IMR-90 (cell line): ENCODE data around the gene CANT1. TPM values are rescaled to one million over a fixed set of nuclear protein-coding genes. Genes with fewer than 3 reads are reported as not detected.

ENCODE experiments used
- ATAC-seq: fragments of 200-7000 bp; cut with Tn5 transposase; 2 replicates; pipeline ENCODE4 v1.9.1; 2020; ENCODE audit warnings: low read depth, mild to moderate bottlenecking, moderate library complexity
- BruUV-seq: library from RNA; stranded (reverse); fragments of 400-500 nt; replicated peaks from 2 replicates; lab custom pipeline; 2021; lab: Mats Ljungman, UMichigan
- CTCF ChIA-PET: fragments of 300-600 bp; formaldehyde crosslinking; extraction: SDS; loops from one replicate; lab custom pipeline; 2021; ENCODE audit warnings: antibody characterized with exemption; lab: Yijun Ruan, JAX
- POLR2A ChIA-PET: fragments of 300-600 bp; sonication (Branson Sonifier 250); formaldehyde crosslinking; loops from one replicate; lab custom pipeline; 2022; ENCODE audit warnings: antibody characterized with exemption; ENCODE audit not compliant: unreplicated experiment; lab: Charles Lee
- DNase-seq: peaks from one replicate; pipeline ENCODE4 v3.0.0; 2013
- H2AFZ ChIP-seq: replicated peaks from 2 replicates; pipeline ENCODE3; 2013; ENCODE audit warnings: low read length, mild to moderate bottlenecking; ENCODE audit not compliant: poor library complexity
- H2AK5ac ChIP-seq: 2 replicates; pipeline ENCODE4 v1.6.1; 2013; ENCODE audit warnings: low read depth, low read length, inconsistent platforms
- H2AK9ac ChIP-seq: replicated peaks from 2 replicates; pipeline ENCODE3; 2013; ENCODE audit warnings: mild to moderate bottlenecking, low read depth, low read length, moderate library complexity; ENCODE audit not compliant: poor library complexity
- H2BK120ac ChIP-seq: 2 replicates; pipeline ENCODE4 v1.6.1; 2013; ENCODE audit warnings: low read depth, low read length, inconsistent platforms
- H2BK15ac ChIP-seq: 3 replicates; pipeline ENCODE4 v1.6.1; 2013; ENCODE audit warnings: low read depth, low read length, inconsistent platforms
- H2BK20ac ChIP-seq: 2 replicates; pipeline ENCODE4 v1.6.1; 2013; ENCODE audit warnings: low read depth, mild to moderate bottlenecking, inconsistent platforms, low read length, moderate library complexity
- H2BK5ac ChIP-seq: 2 replicates; pipeline ENCODE4 v1.6.1; 2013; ENCODE audit warnings: mild to moderate bottlenecking, low read depth, low read length, inconsistent platforms; ENCODE audit not compliant: poor library complexity, severe bottlenecking
- H3K14ac ChIP-seq: replicated peaks from 2 replicates; pipeline ENCODE4 v1.6.1; 2013; ENCODE audit warnings: low read depth, low read length, inconsistent platforms
- H3K18ac ChIP-seq: 2 replicates; pipeline ENCODE4 v1.6.1; 2013; ENCODE audit warnings: low read depth, low read length, control low read depth
- H3K23ac ChIP-seq: 2 replicates; pipeline ENCODE4 v1.6.1; 2013; ENCODE audit warnings: low read depth, low read length, inconsistent platforms
- H3K27ac ChIP-seq: 2 replicates; pipeline ENCODE4 v1.5.1; 2013; ENCODE audit warnings: mild to moderate bottlenecking, control low read depth, low read length; ENCODE audit not compliant: insufficient read depth
- H3K27me3 ChIP-seq: 2 replicates; pipeline ENCODE4 v1.6.1; 2013; ENCODE audit warnings: low read length; ENCODE audit not compliant: control insufficient read depth, insufficient read depth
- H3K36me3 ChIP-seq: 2 replicates; pipeline ENCODE4 v1.6.1; 2013; ENCODE audit warnings: low read length, mixed read lengths; ENCODE audit not compliant: control insufficient read depth, insufficient read depth
- H3K4ac ChIP-seq: 2 replicates; pipeline ENCODE4 v1.6.1; 2013; ENCODE audit warnings: low read depth, low read length, inconsistent platforms
- H3K4me1 ChIP-seq: 2 replicates; pipeline ENCODE4 v1.6.1; 2013; ENCODE audit warnings: low read length, mixed read lengths; ENCODE audit not compliant: control insufficient read depth, insufficient read depth
- H3K4me2 ChIP-seq: 2 replicates; pipeline ENCODE4 v1.6.1; 2013; ENCODE audit warnings: low read depth, mild to moderate bottlenecking, control low read depth, low read length, moderate library complexity
- H3K4me3 ChIP-seq: 2 replicates; pipeline ENCODE4 v1.5.1; 2013; ENCODE audit warnings: low read depth, mild to moderate bottlenecking, control low read depth, low read length, moderate library complexity; ENCODE audit not compliant: insufficient read depth
- H3K56ac ChIP-seq: 2 replicates; pipeline ENCODE4 v1.6.1; 2013; ENCODE audit warnings: low read length, inconsistent platforms; ENCODE audit not compliant: insufficient read depth; ENCODE audit errors: extremely low read depth
- H3K79me1 ChIP-seq, 2 experiments: 2 replicates each; pipeline ENCODE4 v1.6.1; 2013; ENCODE audit warnings: low read length in 2 of 2, inconsistent platforms in 1 of 2, low read depth in 1 of 2
- H3K9ac ChIP-seq: 2 replicates; pipeline ENCODE4 v1.6.1; 2013; ENCODE audit warnings: low read depth, low read length, control low read depth
- H3K9me1 ChIP-seq: 2 replicates; pipeline ENCODE4 v1.6.1; 2013; ENCODE audit warnings: low read length, inconsistent platforms; ENCODE audit not compliant: insufficient read depth
- H3K9me3 ChIP-seq: 2 replicates; pipeline ENCODE4 v1.6.1; 2013; ENCODE audit warnings: low read length; ENCODE audit not compliant: control insufficient read depth, insufficient read depth
- H4K20me1 ChIP-seq: 2 replicates; pipeline ENCODE4 v1.6.1; 2013; ENCODE audit warnings: low read length, inconsistent platforms; ENCODE audit not compliant: insufficient read depth
- H4K5ac ChIP-seq: 2 replicates; pipeline ENCODE4 v1.6.1; 2013; ENCODE audit warnings: mild to moderate bottlenecking, low read depth, low read length, control low read depth
- H4K8ac ChIP-seq, 2 experiments: 2 replicates each; pipeline ENCODE4 v1.6.1; 2013; ENCODE audit warnings: low read depth in 2 of 2, low read length in 2 of 2, control low read depth in 1 of 2, inconsistent platforms in 1 of 2
- H4K91ac ChIP-seq: 2 replicates; pipeline ENCODE4 v1.6.1; 2013; ENCODE audit warnings: low read depth, low read length, inconsistent platforms; ENCODE audit not compliant: insufficient read depth
- BHLHE40 ChIP-seq: fragments of 150-350 bp; IDR thresholded peaks from 2 replicates; pipeline ENCODE4 v1.6.1; 2016; ENCODE audit warnings: mild to moderate bottlenecking, low read depth, low read length
- CEBPB ChIP-seq: IDR thresholded peaks from 2 replicates; pipeline ENCODE4 v1.6.1; 2012; ENCODE audit warnings: low read depth, low read length, improper control_type of control experiment
- RAD21 ChIP-seq: IDR thresholded peaks from 2 replicates; pipeline ENCODE4 v1.6.1; 2012; ENCODE audit warnings: low read length, improper control_type of control experiment
- RFX5 ChIP-seq: IDR thresholded peaks from 2 replicates; pipeline ENCODE4 v1.8.0; 2012; ENCODE audit warnings: low read depth, mild to moderate bottlenecking, low read length, moderate library complexity
- SMC3 ChIP-seq: fragments of 150-350 bp; IDR thresholded peaks from 2 replicates; pipeline ENCODE4 v1.6.1; 2016; ENCODE audit warnings: low read depth, mild to moderate bottlenecking, antibody characterized with exemption, low read length, moderate library complexity
- WGBS, 2 experiments: methylation state at CpG; one replicate each; pipeline versions ENCODE4 v1.1.5 to v1.1.7; 2013; ENCODE audit warnings: missing lambda C conversion rate in 2 of 2; ENCODE audit not compliant: insufficient read length in 1 of 2; ENCODE audit errors: extremely low coverage in 2 of 2; 5-methylcytosine and 5-hydroxymethylcytosine counted together
- dilution Hi-C: fragments of 300-500 bp; cut with HindIII; formaldehyde crosslinking; loops from one replicate; pipeline ENCODE4 v1.14.3; 2018; ENCODE audit warnings: low sequenced_read_pairs; ENCODE audit not compliant: unreplicated experiment
- in situ Hi-C: fragments of 300-500 bp; cut with MboI; formaldehyde crosslinking; loops from 3 replicates; pipeline ENCODE4 v1.14.3; 2019; ENCODE audit warnings: low sequenced_read_pairs, inconsistent platforms, mixed read lengths
- intact Hi-C: fragments of 100-400 bp; cut with micrococcal nuclease; formaldehyde crosslinking; loops from 2 replicates; pipeline ENCODE4 v1.10.0; 2022
- polyA plus RNA-seq, 3 experiments: library from polyadenylated mRNA; depleted of rRNA; stranded (reverse); fragments of >200 nt; gene quantifications; 2 replicates each; pipeline ENCODE4 v1.2.3, GENCODE V29; 2012; ENCODE audit warnings: low replicate concordance in 1 of 3
- total RNA-seq: library from RNA; depleted of rRNA; stranded (reverse); fragments of >200 nt; gene quantifications from 2 replicates; pipeline ENCODE4 v1.2.3, GENCODE V29; 2012
- TF ChIP-seq, protein P1 (sequence below): conservative IDR thresholded peaks from 2 replicates; pipeline ENCODE4 v1.5.1; 2012; ENCODE audit warnings: mild to moderate bottlenecking, low read depth, low read length, improper control_type of control experiment

CANT1 gene
- total and polyA plus RNA-seq, 2 of the 4 experiments (the other 2 are of a cell fraction), result 51.8 to 73.4 TPM

DNA sequence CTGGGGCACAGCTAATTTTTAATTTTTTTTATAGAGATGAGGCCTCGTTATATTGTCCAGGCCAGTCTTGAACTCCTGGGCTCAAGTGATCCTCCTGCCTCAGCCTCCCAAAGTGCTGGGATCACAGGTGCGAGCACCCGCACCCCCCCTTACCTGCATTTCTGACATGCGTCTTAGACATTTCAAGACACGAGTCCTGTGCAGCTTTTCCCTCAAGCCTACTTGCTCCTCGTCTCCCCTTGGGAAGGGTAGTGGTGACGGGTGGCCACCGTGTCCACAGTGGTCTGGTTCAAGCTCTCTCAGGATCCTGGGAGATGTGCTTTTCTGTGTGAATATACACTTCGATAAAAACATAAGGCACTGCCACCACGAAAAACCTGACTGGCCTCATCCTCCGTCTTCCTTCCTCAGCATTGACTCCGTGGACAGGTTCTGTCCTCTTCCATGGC, 9.6 kb downstream of the CANT1 start:
- ChIA-PET POLR2A (no interaction called here), CTCF (no interaction called here)
- TF ChIP-seq BHLHE40, result no peak
- TF ChIP-seq, protein P1, sequence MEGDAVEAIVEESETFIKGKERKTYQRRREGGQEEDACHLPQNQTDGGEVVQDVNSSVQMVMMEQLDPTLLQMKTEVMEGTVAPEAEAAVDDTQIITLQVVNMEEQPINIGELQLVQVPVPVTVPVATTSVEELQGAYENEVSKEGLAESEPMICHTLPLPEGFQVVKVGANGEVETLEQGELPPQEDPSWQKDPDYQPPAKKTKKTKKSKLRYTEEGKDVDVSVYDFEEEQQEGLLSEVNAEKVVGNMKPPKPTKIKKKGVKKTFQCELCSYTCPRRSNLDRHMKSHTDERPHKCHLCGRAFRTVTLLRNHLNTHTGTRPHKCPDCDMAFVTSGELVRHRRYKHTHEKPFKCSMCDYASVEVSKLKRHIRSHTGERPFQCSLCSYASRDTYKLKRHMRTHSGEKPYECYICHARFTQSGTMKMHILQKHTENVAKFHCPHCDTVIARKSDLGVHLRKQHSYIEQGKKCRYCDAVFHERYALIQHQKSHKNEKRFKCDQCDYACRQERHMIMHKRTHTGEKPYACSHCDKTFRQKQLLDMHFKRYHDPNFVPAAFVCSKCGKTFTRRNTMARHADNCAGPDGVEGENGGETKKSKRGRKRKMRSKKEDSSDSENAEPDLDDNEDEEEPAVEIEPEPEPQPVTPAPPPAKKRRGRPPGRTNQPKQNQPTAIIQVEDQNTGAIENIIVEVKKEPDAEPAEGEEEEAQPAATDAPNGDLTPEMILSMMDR, result no peak
- TF ChIP-seq RAD21, result no peak
- no peak for TF ChIP-seq RFX5
- TF ChIP-seq SMC3, result no peak
- TF ChIP-seq CEBPB, result no peak
- Histone ChIP-seq H4K5ac (no peak overlapping the region), H2BK5ac (no peak overlapping the region), H3K9me3 (no peaks in the 10 kb centered on the region), H3K9me1 (no peaks in the 10 kb centered on the region; the same call in 1 of the 2 replicates), H3K9ac (no peak overlapping the region), H3K36me3 (peaks cover 39% of the 10 kb centered on the region), H3K23ac (no peak overlapping the region), H2AK5ac (no peak overlapping the region), H3K4me1 (no peaks in the 10 kb centered on the region), H2BK20ac (no peak overlapping the region), H2AFZ (no peak overlapping the region), H4K8ac (no peak overlapping the region), H2BK120ac (no peak overlapping the region), H4K20me1 (peaks cover 70% of the 10 kb centered on the region), H3K4ac (no peak overlapping the region), H3K27me3 (no peaks in the 10 kb centered on the region), H4K91ac (no peak overlapping the region), H3K27ac (no peak overlapping the region), H2BK15ac (no peak overlapping the region), H3K18ac (no peak overlapping the region), H2AK9ac (no peak overlapping the region), H3K79me1 (peaks cover 23 to 80% of the 10 kb centered on the region in 2 experiments), H3K4me3 (no peak overlapping the region), H3K56ac (no peak overlapping the region), H3K14ac (no peak overlapping the region), H3K4me2 (no peak overlapping the region)
- intact Hi-C loops (no loop called here), in situ Hi-C loops (no loop called here), dilution Hi-C loops (no loop called here)
- DNase-seq, result no peak
- 100% methylated on average over 3 of the region's 12 CpGs; no CpG with 5 or more reads in 1 of the 2 experiments for WGBS, 2 experiments
- no peak for ATAC-seq
- no TSS peak for BruUV-seq
